ENCODE data around the gene GAPDHS.

The GAPDHS gene

DNA sequence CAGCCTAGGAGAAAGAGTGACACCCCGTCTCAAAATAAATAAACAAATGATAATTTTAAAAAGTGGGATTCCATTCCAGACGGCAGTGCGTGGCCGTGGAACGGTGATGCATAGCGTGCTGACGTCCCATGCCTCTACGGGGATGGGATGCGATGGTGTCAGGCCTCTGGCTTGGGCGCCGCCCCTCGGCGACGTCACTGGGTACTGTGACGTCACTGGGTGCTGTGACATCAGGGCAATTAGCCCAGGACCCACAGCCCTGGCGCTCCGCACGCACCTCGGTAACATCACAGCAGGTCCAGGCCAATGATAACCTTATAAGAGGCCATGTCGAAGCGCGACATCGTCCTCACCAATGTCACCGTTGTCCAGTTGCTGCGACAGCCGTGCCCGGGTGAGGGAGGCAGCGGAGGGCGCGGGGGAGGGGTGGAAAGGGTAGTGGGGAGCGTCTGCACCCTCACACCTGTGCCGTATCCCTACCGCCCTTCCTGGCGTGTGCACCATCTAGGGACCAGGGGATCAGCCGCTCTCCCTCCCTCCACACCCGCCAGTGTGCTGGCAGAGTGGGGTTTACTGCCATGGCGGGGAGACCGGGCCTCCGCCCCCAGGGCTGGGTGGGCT, at the start of gene GAPDHS:
GAPDHS (plus strand) TSS at position 256 of the 621 bp plus-strand sequence; CDS start at position 328, 72 bp downstream.
- DNase-seq (ENCODE audit: low read depth in 2 of 2): no peak

DNA sequence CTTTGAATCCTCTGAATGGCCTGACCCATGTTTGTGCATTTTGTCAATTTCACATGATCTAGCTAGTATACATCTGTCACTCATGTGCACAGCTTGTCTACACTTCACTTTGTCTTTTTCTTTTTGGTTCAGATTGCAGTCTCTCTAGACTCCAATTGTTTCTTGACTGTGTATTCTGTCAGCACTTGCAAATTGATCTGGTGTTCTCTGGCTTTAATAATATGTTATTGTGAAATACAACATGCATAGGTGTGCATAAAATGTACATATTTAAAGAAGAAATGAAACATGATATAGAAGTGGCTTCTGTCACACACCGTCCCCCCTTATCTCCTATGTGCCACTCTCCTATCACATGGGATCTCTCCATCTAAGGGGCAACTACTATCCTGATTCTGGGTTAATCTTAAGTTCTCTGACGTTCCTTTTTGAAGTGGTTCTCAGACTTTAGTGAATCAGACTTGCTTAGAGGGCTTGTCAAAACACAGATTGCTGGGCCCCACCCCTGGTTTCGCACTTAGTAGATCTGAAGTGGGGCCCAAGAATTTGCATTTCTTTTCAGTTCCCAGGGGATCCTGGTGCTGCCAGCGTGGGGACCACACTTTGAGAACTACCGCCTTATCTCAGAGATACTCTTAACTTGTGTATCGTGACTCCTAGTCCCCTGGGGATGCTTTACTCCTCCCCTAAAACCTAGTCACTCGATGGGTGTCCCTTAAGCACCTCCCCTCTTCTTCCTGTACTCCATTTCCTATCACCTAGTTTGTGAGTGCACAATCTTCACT, 48.8 kb upstream of the GAPDHS start:
- peak in 1 of 2 donors; percentile 8 for DNase-seq (ENCODE audit: low read depth in 2 of 2)

GRCh38 chr19:35486268-35486708, 47.0 kb upstream of the GAPDHS start:
- no peak for DNase-seq (ENCODE audit: low read depth in 2 of 2)

GRCh38 chr19:35487656-35488182, 45.5 kb upstream of the GAPDHS start:
- DNase-seq (ENCODE audit: low read depth in 2 of 2): no peak

DNA sequence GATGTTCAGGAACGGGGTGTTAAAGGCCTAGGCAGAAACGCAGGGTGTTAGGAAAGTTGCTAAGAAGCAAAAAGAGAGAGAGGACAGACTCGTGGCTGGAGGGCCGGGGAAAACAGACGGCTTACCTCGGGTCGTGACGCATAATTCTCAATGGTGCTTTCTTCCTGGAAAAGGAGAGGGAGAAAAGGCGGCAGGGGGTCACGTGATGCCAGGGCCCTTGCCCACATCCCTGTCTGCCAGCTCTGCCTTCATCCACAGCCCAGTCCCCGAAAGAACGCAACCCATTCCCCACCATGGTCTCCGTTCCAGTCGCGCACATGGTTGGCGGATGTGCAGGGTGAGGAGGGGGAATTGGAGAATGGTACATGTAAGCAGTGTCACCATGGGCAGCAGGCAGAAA, 44.6 kb upstream of the GAPDHS start:
- no peak for DNase-seq (ENCODE audit: low read depth in 2 of 2)

- no peak for DNase-seq (ENCODE audit: low read depth in 2 of 2)
Measured at GRCh38 chr19:35490364-35490763, 42.9 kb upstream of the GAPDHS start, which contains the start of gene KRTDAP. TSS of gene KRTDAP (minus strand) at chr19:35490464. CDS start at chr19:35490442, 22 bp downstream.

GRCh38 chr19:35491836-35492360, 41.4 kb upstream of the GAPDHS start:
- DNase-seq (ENCODE audit: low read depth in 2 of 2): no peak

DNA sequence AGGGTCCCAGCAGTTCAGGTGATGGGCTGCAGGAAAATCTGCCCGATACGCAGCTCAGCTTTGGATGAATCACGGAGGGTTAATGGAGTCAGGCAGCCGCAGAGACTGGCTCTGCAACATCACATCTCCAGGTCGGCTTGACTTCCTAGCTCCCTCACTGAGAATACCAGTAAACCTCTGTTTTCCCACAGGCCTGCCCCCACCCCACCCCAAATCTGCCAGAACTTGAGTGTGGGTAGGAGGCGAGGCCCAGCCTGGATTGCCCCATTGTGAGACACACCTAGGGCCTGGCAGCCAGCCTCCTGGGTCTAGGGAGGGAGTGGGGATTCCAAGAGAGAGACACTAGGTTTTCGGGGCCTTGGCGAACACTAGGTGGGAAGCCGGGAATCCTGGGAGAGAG, 39.3 kb upstream of the GAPDHS start:
- DNase-seq (ENCODE audit: low read depth in 2 of 2): no peak

DNA sequence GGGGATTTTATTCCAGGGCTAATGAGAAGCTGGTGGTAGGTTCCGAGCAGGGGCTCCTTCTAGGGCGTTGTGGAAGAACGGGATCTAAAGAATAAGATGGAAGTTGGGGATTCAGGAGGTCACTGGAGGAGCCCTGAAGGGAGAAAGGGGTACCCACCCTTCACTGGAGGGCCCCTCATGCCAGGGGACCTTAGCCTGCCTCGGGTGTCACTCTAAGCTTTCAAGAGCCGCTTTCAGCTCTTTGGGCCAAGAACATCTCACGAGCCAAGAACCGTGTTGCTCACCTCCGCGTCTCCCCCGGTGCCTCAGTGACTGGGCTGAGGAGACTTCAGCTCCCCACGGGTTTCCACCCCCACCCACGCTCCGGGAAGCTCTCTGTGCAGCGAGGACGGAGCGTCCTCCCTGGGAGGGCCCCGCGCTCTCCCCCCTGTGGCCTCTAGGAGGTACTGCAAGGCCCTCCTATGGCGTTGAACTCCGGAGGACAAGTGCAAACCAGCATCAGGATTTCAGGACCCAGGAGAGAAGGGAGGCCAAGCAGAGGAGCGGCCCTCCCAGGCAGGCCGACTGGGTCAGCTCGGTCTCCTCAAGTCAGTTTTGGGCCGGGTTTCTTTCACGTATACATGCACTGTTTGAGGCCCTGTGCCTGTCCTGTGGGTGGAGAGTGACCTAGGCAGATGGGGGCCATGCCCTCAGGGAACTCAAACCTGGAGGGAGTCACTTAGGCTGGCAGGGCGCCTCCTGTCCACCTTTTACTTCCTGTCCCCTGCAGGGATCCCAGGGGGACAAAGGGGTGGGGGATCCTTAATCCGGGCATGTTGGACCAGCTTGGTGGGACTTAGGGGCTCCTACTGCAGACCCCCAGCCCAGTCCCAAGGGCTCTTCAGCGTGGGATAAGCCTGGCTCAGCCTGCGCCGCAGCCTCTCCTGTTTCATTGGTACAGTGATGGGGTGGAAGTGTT, 37.9 kb upstream of the GAPDHS start:
- DNase-seq (ENCODE audit: low read depth in 2 of 2): peak; percentile 62 to 70

DNA sequence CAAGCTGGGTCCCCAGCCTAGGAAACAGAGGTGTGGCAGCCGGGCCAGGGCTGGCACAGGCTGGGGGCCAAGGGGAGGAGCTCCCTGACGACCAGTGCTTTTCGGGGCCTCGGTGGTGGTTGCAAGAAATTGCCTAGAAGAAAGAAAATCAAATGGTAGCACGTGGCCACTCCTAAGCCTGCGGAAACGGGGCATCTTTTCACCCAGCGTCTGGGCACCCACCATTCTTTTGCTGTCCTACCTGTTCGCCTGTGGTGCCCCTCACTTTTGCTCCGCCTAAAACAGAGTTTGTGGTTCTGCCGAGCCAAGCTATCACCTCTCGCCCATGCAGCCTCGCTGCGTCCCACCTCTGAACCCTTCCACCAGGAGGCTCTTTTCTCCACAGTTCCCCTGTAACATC, 35.9 kb upstream of the GAPDHS start:
- DNase-seq (ENCODE audit: low read depth in 2 of 2): no peak

- DNase-seq (ENCODE audit: low read depth in 2 of 2): no peak
Measured at GRCh38 chr19:35498220-35498619, 35.0 kb upstream of the GAPDHS start.

DNA sequence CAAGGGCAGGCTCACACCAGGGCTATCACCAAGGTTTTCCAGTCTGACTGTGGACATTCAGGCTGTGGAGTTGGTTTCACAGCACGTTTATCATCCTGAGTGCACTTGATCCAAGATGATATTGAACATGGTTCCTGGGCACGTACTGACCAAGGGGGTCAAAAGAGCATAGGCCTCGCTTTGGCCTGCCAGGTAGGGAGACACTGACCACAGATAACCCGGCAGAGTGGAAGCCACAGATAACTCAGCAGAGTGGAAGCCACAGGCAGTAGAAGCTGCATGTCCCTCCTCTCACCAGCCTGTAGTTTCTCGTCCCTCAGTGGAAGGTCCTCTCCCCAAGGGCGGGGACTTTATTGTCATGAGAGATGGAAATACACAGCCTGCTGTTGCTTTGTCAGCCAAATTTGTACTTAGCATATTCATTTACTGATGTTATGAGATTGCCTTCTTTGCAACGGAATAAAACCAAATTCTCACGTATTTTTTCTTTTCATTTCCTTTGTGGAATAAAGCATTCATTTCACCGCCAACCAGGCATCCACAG, 34.2 kb upstream of the GAPDHS start:
- DNase-seq (ENCODE audit: low read depth in 2 of 2): no peak

GRCh38 chr19:35500611-35501010, 32.6 kb upstream of the GAPDHS start:
- no peak for DNase-seq (ENCODE audit: low read depth in 2 of 2)

DNA sequence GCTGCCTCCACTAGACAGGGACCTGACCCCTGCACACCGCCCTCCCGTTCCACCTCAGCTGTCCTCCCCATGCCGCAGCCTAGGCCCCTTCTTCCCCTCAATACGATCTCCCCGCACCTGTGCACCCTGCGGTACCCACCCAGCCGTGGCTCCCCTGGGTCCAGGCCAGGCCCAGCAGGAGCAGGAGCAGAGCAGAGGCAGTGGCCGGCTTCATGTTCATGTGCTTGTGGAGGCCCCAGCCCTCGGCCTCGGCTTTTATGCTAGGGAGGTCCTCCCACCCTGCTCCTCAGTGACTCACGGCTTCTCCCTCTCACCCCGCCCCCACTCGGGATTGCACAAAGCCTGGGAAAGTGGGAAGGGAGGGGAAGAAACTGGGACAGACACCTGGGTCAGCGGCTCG, 31.6 kb upstream of the GAPDHS start:
- DNase-seq (ENCODE audit: low read depth in 2 of 2): no peak

DNA sequence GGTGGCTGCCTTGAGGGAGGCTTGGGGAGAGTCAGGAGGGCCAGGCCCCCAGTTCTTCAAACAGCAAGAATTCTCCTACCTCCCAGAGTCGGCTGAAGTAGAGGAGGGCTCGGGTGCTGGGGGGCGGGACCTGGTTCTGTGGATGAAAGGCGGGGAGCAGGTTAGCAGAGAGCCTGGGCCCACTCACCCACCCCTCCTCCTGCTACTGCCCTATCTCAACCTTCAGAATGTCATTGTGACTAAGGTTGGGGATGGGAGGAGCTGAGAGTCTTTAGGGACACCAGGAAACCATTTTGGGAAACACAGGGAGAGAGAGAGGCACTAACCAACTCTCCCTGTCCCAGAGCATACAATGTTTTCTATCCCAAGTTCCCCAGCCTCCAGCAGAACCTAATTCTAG, 30.5 kb upstream of the GAPDHS start:
- no peak for DNase-seq (ENCODE audit: low read depth in 2 of 2)

DNA sequence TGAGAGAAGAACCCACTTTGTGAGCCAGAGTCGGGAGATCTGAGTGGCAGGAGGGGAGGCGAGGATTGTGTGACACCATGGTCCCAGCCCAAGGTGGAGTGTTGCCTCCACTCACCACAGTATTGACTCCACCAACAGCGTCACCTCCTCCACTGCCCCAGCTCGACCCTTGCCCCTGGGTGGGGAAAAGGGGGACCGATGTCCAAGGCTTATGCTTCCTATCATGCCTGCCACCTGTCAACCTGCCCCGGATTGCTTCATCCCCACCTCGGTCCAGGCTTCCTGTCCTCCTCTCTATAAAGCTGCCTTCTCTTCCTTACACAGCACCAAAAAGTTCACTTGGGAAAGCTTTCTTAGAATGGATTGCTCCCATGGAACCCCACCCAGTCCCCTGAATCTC, 27.2 kb upstream of the GAPDHS start:
- no peak for DNase-seq (ENCODE audit: low read depth in 2 of 2)

DNA sequence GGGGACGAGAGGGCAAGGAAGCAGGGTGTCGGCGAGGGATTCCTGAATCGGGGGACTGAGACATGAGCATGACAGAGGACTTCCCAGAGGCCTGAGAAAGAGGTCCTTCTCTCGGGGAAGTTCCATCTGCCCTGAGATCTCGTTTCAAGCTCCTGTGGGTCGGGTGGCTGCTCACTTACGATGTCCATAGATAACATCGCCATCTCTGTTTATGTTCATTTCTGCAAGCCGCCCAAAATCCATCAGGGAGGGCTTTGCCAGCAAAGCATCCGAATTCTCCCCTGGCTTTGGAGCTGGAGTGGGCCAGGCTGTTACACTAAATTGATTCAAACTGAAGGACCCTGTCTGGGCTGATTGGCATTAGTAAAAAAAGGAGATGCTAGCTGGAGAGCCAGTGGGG, 25.7 kb upstream of the GAPDHS start:
- no peak for DNase-seq (ENCODE audit: low read depth in 2 of 2)

GRCh38 chr19:35508129-35508528, 25.1 kb upstream of the GAPDHS start:
- no peak for DNase-seq (ENCODE audit: low read depth in 2 of 2)

- DNase-seq (ENCODE audit: low read depth in 2 of 2): peak in 1 of 2 donors; percentile 14
Measured at GRCh38 chr19:35509018-35509652, 24.1 kb upstream of the GAPDHS start.

- peak; percentile 63 to 65 for DNase-seq (ENCODE audit: low read depth in 2 of 2)
Measured at GRCh38 chr19:35509861-35510625, 23.2 kb upstream of the GAPDHS start.
